CD4-positive, alpha-beta memory T cell (primary cell): Measurements from ENCODE around the gene KRTAP10-4. TPM values are rescaled to one million over a fixed set of nuclear protein-coding genes. Genes with fewer than 3 reads are reported as not detected.
"Not testable (repeated sequence)": the region's sequence is repeated elsewhere in the genome, so short reads cannot be mapped to it uniquely, and the experiment has no call there.

Source experiments
- CTCF ChIA-PET: fragments of 350-600 bp; sonication (Branson Sonifier 250); formaldehyde crosslinking; loops from one replicate; lab custom pipeline; 2021; ENCODE audit warnings: inconsistent platforms; ENCODE audit not compliant: partially characterized antibody; lab: Charles Lee
- POLR2A ChIA-PET: fragments of 350-600 bp; sonication (Branson Sonifier 250); formaldehyde crosslinking; loops from one replicate; lab custom pipeline; 2021; ENCODE audit not compliant: partially characterized antibody; lab: Charles Lee
- DNase-seq, 5 donors: peaks; one replicate each; pipeline versions ENCODE4 v3.0.0 to v3.0.0-alpha.2; 2020 to 2022; ENCODE audit warnings: mixed read lengths in 1 of 5
- H3K27ac ChIP-seq: one replicate; pipeline ENCODE4 v1.7.0; 2013; ENCODE audit warnings: low read depth, low read length
- H3K27me3 ChIP-seq: 2 replicates; pipeline ENCODE4 v1.7.0; 2013; ENCODE audit warnings: mild to moderate bottlenecking, low read length, moderate library complexity; ENCODE audit not compliant: insufficient read depth
- H3K36me3 ChIP-seq: 2 replicates; pipeline ENCODE4 v1.7.0; 2013; ENCODE audit warnings: mild to moderate bottlenecking, low read length, moderate library complexity; ENCODE audit not compliant: insufficient read depth
- H3K4me1 ChIP-seq: 2 replicates; pipeline ENCODE4 v1.7.0; 2013; ENCODE audit warnings: mild to moderate bottlenecking, low read length, moderate library complexity; ENCODE audit not compliant: insufficient read depth
- H3K4me3 ChIP-seq, 2 donors: one replicate each; pipeline ENCODE4 v1.7.0; 2013; ENCODE audit warnings: low read length in 2 of 2, mild to moderate bottlenecking in 1 of 2
- H3K9me3 ChIP-seq, 2 donors: one replicate each; pipeline ENCODE4 v1.7.0; 2013; ENCODE audit warnings: low read length in 2 of 2, control low read depth in 1 of 2; ENCODE audit not compliant: control insufficient read depth in 1 of 2
- H3K27ac Mint-ChIP-seq, 7 donors: one replicate each; pipeline ENCODE4 v1.8.0; 2020 to 2021; ENCODE audit warnings: mixed read lengths in 7 of 7, mild to moderate bottlenecking in 6 of 7, inconsistent platforms in 3 of 7, moderate library complexity in 3 of 7
- H3K27me3 Mint-ChIP-seq, 2 donors: one replicate each; pipeline ENCODE4 v1.8.0; 2020 to 2021; ENCODE audit warnings: mixed read lengths in 2 of 2
- H3K36me3 Mint-ChIP-seq, 2 donors: one replicate each; pipeline ENCODE4 v1.8.0; 2020 to 2021; ENCODE audit warnings: mixed read lengths in 2 of 2, inconsistent platforms in 1 of 2, mild to moderate bottlenecking in 1 of 2
- H3K4me1 Mint-ChIP-seq, 4 donors: one replicate each; pipeline ENCODE4 v1.8.0; 2020 to 2021; ENCODE audit warnings: mixed read lengths in 4 of 4, mild to moderate bottlenecking in 1 of 4
- H3K4me3 Mint-ChIP-seq, 8 donors: one replicate each; pipeline ENCODE4 v1.8.0; 2020 to 2021; ENCODE audit warnings: mixed read lengths in 8 of 8, mild to moderate bottlenecking in 7 of 8, moderate library complexity in 6 of 8, inconsistent platforms in 3 of 8
- H3K9me3 Mint-ChIP-seq, 8 donors: one replicate each; pipeline ENCODE4 v1.8.0; 2020 to 2021; ENCODE audit warnings: mixed read lengths in 8 of 8, mild to moderate bottlenecking in 5 of 8, inconsistent platforms in 3 of 8, moderate library complexity in 1 of 8
- intact Hi-C: fragments of 100-400 bp; cut with micrococcal nuclease; formaldehyde crosslinking; loops from one replicate; pipeline ENCODE4 v1.15.1; 2023
- polyA plus RNA-seq, 2 donors: library from polyadenylated mRNA; unstranded; fragments of 300-500 nt; fragmentation: Illumina TruSeq; gene quantifications; one replicate each; pipeline ENCODE4 v1.2.3, GENCODE V29; 2021
- total RNA-seq, 2 experiments: library from RNA; stranded (reverse); gene quantifications; one replicate each; pipeline ENCODE4 v1.2.3, GENCODE V29; 2021

KRTAP10-4 gene
- total and polyA plus RNA-seq, 4 experiments from 2014 or later, result not detected

DNA sequence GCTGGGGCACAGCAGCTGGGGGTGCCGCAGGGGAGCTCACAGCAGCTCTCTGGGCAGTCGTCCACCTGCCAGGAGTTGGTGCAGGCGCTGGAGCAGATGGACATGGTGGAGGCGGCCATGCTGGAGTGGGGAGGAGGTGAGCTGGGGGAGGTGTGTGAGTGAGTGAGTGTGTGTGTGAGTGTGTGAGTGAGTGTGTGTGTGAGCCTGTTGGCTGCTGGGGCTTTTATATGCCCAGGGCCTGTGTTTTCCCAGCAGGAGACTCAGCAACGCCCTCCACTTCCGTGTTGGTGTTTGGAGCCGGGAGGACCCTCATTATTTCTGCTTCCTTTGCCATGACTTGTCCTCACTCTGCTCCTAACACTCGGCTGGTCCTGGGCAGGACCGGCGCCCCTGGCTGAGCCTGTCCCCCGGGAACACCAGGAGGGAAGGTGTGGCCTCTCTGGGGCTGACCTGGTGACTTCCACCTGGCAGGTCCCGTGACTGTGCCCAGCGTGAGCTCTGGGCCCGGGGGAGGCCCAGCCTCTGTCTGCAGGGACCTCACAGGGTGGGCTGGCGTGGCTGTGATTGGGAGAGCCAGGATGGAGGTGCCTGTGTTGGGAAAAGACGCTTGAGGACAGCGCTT is 22.1 kb upstream of the KRTAP10-4 start, which contains the start of gene KRTAP10-2:
Gene KRTAP10-2, minus strand, starts transcription at position 166 of the 622 bp plus-strand sequence. Its CDS starts 47 bp downstream, at position 119.
- intact Hi-C loops, result no loop called here
- no peak for DNase-seq
- Mint-ChIP-seq H3K36me3 (peaks cover 13 to 22% of the 10 kb centered on the region in 2 donors), H3K27me3 (peaks cover 0 to 1% of the 10 kb centered on the region in 2 donors), H3K4me1 (peaks cover 19 to 35% (median 27%) of the 10 kb centered on the region in 4 donors), H3K4me3 (peak within 1 kb of the TSS in 1 of 8 donors; percentile 29), H3K9me3 (peaks cover 0 to 26% (median 18%) of the 10 kb centered on the region in 8 donors), H3K27ac (peak within 1 kb of the TSS in 1 of 7 donors; percentile 73)
- H3K4me3 ChIP-seq, result no peak within 1 kb of the TSS
- no peaks in the 10 kb centered on the region for H3K27me3 ChIP-seq
- peaks cover 20% of the 10 kb centered on the region for H3K4me1 ChIP-seq
- ChIA-PET CTCF (no interaction called here), POLR2A (no interaction called here)
- no peak within 1 kb of the TSS for H3K27ac ChIP-seq
- H3K36me3 ChIP-seq, result no peaks in the 10 kb centered on the region
- no peaks in the 10 kb centered on the region for H3K9me3 ChIP-seq

DNA sequence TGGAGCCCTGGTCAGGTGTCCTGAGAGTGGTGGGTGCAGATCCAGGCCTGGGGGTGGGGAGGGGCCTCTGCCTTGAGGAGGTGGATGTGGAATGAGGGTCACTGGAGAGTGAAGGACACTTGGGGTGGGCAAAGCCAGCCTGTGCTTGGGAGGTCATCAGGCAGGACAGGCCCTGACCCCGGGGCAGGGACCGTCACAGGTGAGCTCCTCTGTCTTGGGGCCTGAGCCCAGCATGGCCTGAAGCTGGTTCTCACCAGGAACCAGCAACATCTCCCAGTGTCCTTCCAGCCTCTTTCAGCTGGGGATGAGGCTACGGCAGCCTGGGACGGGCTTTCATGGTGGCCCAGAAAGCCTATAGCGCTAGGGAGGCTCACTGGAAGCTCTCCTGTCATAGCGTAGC is 21.4 kb upstream of the KRTAP10-4 start:
- DNase-seq, result no peak
- H3K27me3 ChIP-seq, result no peaks in the 10 kb centered on the region
- ChIA-PET CTCF (no interaction called here), POLR2A (no interaction called here)
- peaks cover 0 to 19% (median 12%) of the 10 kb centered on the region in 8 donors for H3K9me3 Mint-ChIP-seq
- H3K4me1 ChIP-seq, result peaks cover 15% of the 10 kb centered on the region
- H3K4me3 Mint-ChIP-seq, result no peak overlapping the region
- H3K27me3 Mint-ChIP-seq, result peaks cover 0 to 1% of the 10 kb centered on the region in 2 donors
- H3K9me3 ChIP-seq, result no peaks in the 10 kb centered on the region
- H3K27ac Mint-ChIP-seq, result no peak overlapping the region
- no peaks in the 10 kb centered on the region for H3K36me3 ChIP-seq
- no peak overlapping the region for H3K27ac ChIP-seq
- H3K4me3 ChIP-seq, result no peak overlapping the region
- H3K4me1 Mint-ChIP-seq, result peaks cover 14 to 29% (median 22%) of the 10 kb centered on the region in 4 donors
- intact Hi-C loops, result no loop called here
- H3K36me3 Mint-ChIP-seq, result peaks cover 7 to 16% of the 10 kb centered on the region in 2 donors

DNA sequence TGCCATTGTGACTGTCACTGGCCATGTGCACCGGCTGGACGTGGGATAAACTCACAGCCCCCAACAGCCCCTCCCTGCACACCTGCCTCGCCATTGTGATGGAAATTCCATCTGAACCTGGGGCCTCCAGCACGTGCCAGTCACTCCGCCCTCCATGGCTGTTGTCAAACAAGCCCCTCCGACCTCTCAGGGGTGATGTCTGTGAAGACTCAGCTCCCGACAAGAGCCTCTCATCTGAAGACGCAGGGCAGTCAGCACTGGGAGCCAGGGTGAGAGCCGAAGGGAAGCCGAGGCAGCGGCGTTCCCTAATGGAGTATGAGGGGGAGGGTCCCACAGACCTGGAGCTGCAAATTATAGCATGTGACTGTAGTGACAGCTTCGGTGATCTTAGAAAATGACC is 20.8 kb upstream of the KRTAP10-4 start:
- Mint-ChIP-seq H3K27me3 (peaks cover 0 to 1% of the 10 kb centered on the region in 2 donors), H3K9me3 (peaks cover 0 to 13% (median 6%) of the 10 kb centered on the region in 8 donors), H3K4me1 (peaks cover 10 to 24% (median 16%) of the 10 kb centered on the region in 4 donors), H3K36me3 (peaks cover 3 to 10% of the 10 kb centered on the region in 2 donors), H3K27ac (no peak overlapping the region), H3K4me3 (no peak overlapping the region)
- no peak for DNase-seq
- POLR2A ChIA-PET, result no interaction called here
- no peaks in the 10 kb centered on the region for H3K9me3 ChIP-seq
- CTCF ChIA-PET, result interaction anchor here (1.0 to 1.4 kb wide), 2 partner anchors 42 to 190 kb away, joined by 3 read pairs; no protein-coding TSS in a partner anchor
- no peaks in the 10 kb centered on the region for H3K36me3 ChIP-seq
- peaks cover 9% of the 10 kb centered on the region for H3K4me1 ChIP-seq
- no peak overlapping the region for H3K4me3 ChIP-seq
- intact Hi-C loops, result no loop called here
- H3K27me3 ChIP-seq, result no peaks in the 10 kb centered on the region
- H3K27ac ChIP-seq, result no peak overlapping the region

DNA sequence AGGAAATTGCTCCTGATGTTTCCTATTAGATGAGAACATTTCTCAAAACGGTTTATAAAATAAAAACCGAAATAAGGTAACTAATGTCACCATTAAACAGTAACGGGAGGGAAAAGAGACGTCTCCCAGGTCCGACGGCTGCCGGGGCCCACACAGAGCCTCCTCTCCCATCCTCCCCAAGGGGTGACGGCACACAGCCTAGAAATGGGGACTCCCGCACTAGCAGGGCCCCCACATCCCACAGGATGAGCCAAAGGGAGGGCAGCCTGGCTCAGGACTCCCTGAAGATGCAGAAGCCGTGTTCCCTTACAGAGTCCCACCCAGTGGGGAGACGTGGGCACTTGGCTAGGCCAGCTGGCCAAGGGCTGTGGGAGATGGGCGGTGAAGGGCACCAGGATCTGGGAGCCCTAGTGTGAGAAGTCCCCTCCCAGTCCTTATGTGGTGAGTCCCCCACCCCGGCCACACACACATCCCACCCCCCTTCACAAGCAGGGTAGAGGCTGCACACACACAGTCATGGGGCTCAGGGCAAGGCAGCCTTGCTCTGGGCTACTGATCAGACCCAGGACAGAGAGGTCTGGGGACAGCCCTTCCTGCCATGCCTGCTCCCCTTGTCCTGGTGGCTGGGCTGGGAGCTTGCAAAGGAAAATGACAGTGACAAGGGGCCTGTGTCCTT is 18.2 kb upstream of the KRTAP10-4 start:
- DNase-seq, result no peak
- Histone ChIP-seq H3K9me3 (no peaks in the 10 kb centered on the region), H3K27me3 (no peaks in the 10 kb centered on the region), H3K36me3 (no peaks in the 10 kb centered on the region), H3K4me1 (no peaks in the 10 kb centered on the region), H3K27ac (no peak overlapping the region), H3K4me3 (no peak overlapping the region)
- Mint-ChIP-seq H3K9me3 (peaks cover 0 to 23% (median 9%) of the 10 kb centered on the region in 8 donors), H3K27ac (no peak overlapping the region), H3K4me3 (no peak overlapping the region), H3K36me3 (peaks cover 0 to 3% of the 10 kb centered on the region in 2 donors), H3K4me1 (peaks cover 0 to 5% (median 0%) of the 10 kb centered on the region in 4 donors), H3K27me3 (peaks cover 0 to 4% of the 10 kb centered on the region in 2 donors)
- ChIA-PET POLR2A (no interaction called here), CTCF (no interaction called here)
- intact Hi-C loops, result no loop called here

DNA sequence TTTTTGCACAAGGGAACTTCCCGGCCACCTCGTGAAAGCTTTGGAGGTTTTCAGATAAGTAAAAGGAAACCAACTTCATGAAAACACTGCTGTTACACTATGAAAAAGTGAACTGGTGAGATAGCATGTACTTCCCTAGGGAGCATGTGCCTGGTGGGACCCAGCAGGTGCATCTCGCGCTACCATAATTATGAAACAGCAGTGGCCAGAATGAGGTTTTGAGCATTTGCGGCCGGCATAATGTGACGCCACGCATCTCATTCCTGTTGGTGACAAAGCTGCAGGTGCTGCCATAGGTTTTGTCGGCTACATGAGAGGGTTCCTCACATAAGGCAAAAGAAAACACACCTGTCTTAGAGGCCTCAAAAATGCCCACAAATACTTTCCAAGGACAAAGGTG is 16.6 kb upstream of the KRTAP10-4 start:
- Mint-ChIP-seq H3K36me3 (peaks cover 2 to 3% of the 10 kb centered on the region in 2 donors), H3K9me3 (peaks cover 2 to 38% (median 18%) of the 10 kb centered on the region in 8 donors), H3K27ac (no peak overlapping the region), H3K4me1 (no peaks in the 10 kb centered on the region), H3K4me3 (no peak overlapping the region), H3K27me3 (peaks cover 0 to 4% of the 10 kb centered on the region in 2 donors)
- H3K27me3 ChIP-seq, result no peaks in the 10 kb centered on the region
- intact Hi-C loops, result no loop called here
- H3K27ac ChIP-seq, result no peak overlapping the region
- H3K4me1 ChIP-seq, result no peaks in the 10 kb centered on the region
- ChIA-PET CTCF (no interaction called here), POLR2A (no interaction called here)
- no peak for DNase-seq
- H3K4me3 ChIP-seq, result no peak overlapping the region
- no peaks in the 10 kb centered on the region for H3K9me3 ChIP-seq
- H3K36me3 ChIP-seq, result no peaks in the 10 kb centered on the region

DNA sequence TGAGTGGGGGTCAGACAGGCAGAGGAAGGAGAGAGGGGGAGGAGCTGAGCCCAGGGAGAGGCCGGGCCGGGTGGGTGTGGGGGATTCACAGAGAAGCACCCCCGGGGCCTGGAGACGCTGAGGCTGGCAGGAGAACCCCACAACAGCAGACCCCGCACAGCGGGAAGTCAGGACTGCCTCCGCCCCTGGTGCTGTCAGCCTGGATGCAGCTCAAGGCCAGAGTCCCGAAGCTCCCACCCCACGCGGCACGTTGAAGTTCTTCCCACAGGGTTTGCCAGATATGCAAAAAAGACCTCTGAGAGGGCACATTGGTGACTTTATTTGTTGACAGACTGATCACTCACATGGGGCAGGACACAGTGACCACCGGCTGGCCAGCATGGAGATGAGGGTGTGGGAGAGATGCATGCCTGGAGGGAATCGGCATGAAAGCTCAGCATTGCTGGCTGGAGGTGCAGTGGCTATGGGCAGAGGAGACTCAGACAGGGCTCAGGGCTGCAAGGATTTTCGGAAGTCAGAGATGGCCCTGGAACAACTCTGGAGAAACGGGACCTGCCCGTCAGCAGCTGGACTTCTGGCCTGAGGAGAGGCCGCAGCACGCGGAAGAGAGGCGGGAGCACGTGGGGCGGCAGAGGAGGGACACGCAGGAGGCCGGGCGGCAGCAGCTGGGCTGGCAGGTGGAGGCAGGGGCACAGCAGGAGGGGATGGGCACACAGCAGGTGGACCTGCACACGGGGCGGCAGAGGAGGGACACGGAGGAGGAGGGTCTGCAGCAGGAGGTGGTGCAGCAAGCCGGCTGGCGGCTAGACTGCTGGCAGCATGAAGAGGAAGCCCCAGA is 15.8 kb upstream of the KRTAP10-4 start:
- DNase-seq, result no peak
- Histone ChIP-seq H3K9me3 (no peaks in the 10 kb centered on the region), H3K36me3 (no peaks in the 10 kb centered on the region), H3K4me1 (no peaks in the 10 kb centered on the region), H3K27me3 (no peaks in the 10 kb centered on the region), H3K27ac (no peak overlapping the region), H3K4me3 (no peak overlapping the region)
- intact Hi-C loops, result no loop called here
- peaks cover 0 to 4% of the 10 kb centered on the region in 2 donors for H3K27me3 Mint-ChIP-seq
- H3K27ac Mint-ChIP-seq, result peak overlapping the region in 1 of 7 donors; percentile 79
- no peak overlapping the region for H3K4me3 Mint-ChIP-seq
- POLR2A ChIA-PET, result no interaction called here
- no peaks in the 10 kb centered on the region for H3K4me1 Mint-ChIP-seq
- peaks cover 2 to 3% of the 10 kb centered on the region in 2 donors for H3K36me3 Mint-ChIP-seq
- H3K9me3 Mint-ChIP-seq, result peaks cover 2 to 47% (median 25%) of the 10 kb centered on the region in 8 donors
- CTCF ChIA-PET, result no interaction called here

DNA sequence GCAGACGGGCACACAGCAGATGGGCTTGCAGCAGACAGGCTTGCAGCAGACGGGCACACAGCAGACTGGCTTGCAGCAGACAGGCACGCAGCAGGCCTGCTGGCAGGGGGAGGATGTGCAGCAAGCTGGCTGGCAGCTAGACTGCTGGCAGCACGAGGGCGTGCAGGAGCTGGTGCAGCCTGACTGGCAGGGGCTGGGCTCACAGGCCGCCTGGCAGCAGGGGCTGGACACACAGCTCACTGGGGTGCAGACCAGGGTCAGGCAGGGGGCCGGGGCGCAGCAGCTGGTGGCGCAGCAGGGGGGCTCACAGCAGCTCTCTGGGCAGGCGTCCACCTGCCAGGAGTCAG is 15.2 kb upstream of the KRTAP10-4 start:
- H3K4me1 Mint-ChIP-seq, H3K27me3 ChIP-seq, H3K36me3 Mint-ChIP-seq, CTCF ChIA-PET, H3K27ac ChIP-seq, H3K4me3 ChIP-seq, H3K9me3 ChIP-seq, intact Hi-C loops, POLR2A ChIA-PET, H3K4me3 Mint-ChIP-seq, H3K4me1 ChIP-seq, H3K27me3 Mint-ChIP-seq, DNase-seq, H3K36me3 ChIP-seq: not testable (repeated sequence)
- H3K9me3 Mint-ChIP-seq, result peaks cover 2 to 48% (median 26%) of the 10 kb centered on the region in 8 donors
- peak overlapping the region in 2 of 7 donors; percentile 17 to 79 for H3K27ac Mint-ChIP-seq
